ENCODE data around the gene GFRA4. TPM values are rescaled to one million over a fixed set of nuclear protein-coding genes. Genes with fewer than 3 reads are reported as not detected.

Gene GFRA4
- total RNA-seq, 6 donors from 2014 or later, result not detected

DNA sequence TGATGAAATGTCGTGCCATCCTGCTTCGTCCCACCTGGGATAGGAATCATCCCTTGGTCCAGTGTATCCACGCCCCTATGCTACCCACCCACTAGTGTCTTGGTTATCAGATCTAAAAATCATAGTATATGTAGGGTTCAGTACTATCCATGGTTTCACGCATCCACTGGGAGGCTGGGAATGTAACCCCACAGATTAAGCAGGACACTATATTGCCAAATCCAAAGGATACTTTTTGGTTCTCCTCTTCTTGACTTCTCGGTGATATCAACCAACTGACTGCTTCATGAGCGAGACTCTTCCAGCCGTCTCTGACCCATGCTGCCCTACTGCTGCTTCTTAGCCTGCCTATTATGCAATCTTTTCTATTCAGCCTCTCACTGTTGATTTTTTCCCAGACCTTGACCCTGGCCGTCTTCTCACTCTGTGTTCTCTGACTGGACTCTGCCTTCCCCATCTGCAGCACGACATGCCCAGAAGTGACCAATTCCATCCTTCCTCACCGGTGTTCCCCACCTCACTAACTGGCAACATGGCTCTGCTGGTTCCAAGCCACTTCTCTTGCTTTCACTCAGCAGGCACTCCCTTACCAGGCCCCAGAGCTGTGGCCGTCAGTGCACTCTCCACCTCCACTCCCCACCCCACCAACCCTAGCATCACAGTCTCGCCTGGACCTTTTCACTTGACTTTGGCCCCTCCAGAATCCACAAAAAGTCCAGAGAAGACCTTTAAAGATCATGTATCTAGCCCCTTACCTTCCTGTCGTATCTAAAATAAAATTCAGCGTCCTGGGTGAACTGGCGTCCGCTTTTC, 34.5 kb downstream of the GFRA4 start:
- Histone ChIP-seq H3K27ac (no peak overlapping the region), H3K4me1 (no peaks in the 10 kb centered on the region), H3K4me3 (no peak overlapping the region), H3K36me3 (peaks cover 0 to 15% (median 6%) of the 10 kb centered on the region in 4 donors), H3K27me3 (no peaks in the 10 kb centered on the region), H3K9me3 (no peaks in the 10 kb centered on the region)
- TF ChIP-seq POLR2A (IDR thresholded peaks at IDR 0.05) (no peak), EP300 (IDR thresholded peaks at IDR 0.05) (no peak), POLR2AphosphoS5 (IDR thresholded peaks at IDR 0.05) (no peak)
- TF ChIP-seq, protein P1, sequence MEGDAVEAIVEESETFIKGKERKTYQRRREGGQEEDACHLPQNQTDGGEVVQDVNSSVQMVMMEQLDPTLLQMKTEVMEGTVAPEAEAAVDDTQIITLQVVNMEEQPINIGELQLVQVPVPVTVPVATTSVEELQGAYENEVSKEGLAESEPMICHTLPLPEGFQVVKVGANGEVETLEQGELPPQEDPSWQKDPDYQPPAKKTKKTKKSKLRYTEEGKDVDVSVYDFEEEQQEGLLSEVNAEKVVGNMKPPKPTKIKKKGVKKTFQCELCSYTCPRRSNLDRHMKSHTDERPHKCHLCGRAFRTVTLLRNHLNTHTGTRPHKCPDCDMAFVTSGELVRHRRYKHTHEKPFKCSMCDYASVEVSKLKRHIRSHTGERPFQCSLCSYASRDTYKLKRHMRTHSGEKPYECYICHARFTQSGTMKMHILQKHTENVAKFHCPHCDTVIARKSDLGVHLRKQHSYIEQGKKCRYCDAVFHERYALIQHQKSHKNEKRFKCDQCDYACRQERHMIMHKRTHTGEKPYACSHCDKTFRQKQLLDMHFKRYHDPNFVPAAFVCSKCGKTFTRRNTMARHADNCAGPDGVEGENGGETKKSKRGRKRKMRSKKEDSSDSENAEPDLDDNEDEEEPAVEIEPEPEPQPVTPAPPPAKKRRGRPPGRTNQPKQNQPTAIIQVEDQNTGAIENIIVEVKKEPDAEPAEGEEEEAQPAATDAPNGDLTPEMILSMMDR (IDR thresholded peaks at IDR 0.05), result no peak
- ATAC-seq (ENCODE audit: low FRiP score in 2 of 2) (no peak), DNase-seq (no peak)
- 87 to 90% methylated on average over 16 of the region's 16 CpGs for WGBS, 2 donors

DNA sequence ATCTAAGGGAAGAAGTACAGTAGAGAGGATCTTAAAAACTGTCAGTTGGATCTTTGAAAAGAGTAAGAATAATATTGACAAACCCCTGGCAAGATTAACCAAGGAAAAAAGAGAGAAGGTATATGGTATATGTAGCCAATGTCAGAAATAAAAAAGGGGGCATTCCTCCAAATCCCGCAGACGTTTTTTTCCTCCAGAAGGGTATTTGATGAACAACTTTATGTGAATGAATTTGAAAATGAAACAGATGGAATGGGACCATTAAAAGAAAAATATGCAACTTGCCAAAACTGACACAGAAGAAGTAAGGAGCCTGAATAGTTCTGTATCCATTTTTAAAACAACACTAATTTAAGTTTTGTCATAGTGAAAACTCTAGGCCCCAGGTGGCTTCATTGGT, 35.7 kb downstream of the GFRA4 start:
- Histone ChIP-seq H3K4me3 (no peak overlapping the region), H3K9me3 (no peaks in the 10 kb centered on the region), H3K27me3 (no peaks in the 10 kb centered on the region), H3K36me3 (peaks cover 0 to 15% (median 6%) of the 10 kb centered on the region in 4 donors), H3K27ac (no peak overlapping the region), H3K4me1 (no peaks in the 10 kb centered on the region)
- TF ChIP-seq, protein P1 (IDR thresholded peaks at IDR 0.05), result no peak
- no peak for TF ChIP-seq POLR2AphosphoS5 (IDR thresholded peaks at IDR 0.05)
- TF ChIP-seq POLR2A (IDR thresholded peaks at IDR 0.05), result no peak
- no peak for TF ChIP-seq EP300 (IDR thresholded peaks at IDR 0.05)
- no peak for ATAC-seq (ENCODE audit: low FRiP score in 2 of 2)
- WGBS, 2 donors, result 84 to 85% methylated on average over 2 of the region's 2 CpGs
- no peak for DNase-seq

DNA sequence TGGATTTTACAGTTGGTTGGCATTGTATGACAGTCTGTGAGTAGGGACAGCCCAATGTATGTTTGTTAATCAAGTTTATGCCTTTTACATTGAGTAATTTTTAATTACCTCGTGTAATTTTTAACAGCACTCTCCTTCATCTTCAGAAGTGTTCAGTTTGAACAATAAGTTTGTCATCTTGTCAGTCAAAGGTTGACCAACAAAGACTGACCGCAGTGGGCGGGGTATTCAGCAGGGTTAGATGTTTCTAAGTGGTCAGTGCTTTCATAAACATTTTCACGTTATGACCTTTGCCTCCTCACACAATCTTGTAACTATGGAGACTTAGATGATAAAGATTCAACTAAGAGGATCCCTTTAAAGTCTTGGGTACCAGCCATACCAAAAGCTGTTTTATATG, 40.8 kb downstream of the GFRA4 start:
- no peak for ATAC-seq (ENCODE audit: low FRiP score in 2 of 2)
- Histone ChIP-seq H3K36me3 (peaks cover 0 to 9% (median 4%) of the 10 kb centered on the region in 4 donors), H3K4me3 (no peak overlapping the region), H3K9me3 (no peaks in the 10 kb centered on the region), H3K27me3 (no peaks in the 10 kb centered on the region), H3K27ac (no peak overlapping the region), H3K4me1 (no peaks in the 10 kb centered on the region)
- 87% methylated on average over 4 of the region's 4 CpGs for WGBS, 2 donors
- DNase-seq, result no peak
- TF ChIP-seq POLR2A (IDR thresholded peaks at IDR 0.05) (no peak), POLR2AphosphoS5 (IDR thresholded peaks at IDR 0.05) (no peak), EP300 (IDR thresholded peaks at IDR 0.05) (no peak)
- TF ChIP-seq, protein P1 (IDR thresholded peaks at IDR 0.05), result no peak

DNA sequence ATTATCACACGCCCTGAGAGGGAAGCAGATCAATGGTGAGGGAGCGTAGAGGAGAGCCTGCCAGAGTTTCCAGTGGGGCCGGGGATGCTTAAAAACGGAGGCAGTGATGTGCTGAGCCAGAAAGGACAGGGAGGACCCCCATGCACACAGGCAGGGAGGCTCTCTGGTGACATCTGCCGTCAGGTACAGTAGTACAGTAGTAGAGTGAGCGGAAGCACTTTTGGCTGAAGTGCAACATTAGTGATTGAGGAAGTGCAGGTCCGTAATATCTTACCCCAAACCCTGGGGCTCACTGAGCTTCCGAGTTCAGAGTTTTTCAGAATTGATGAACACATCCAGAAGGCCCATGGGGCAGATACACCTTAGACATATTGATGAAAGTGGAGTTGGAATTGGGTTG, 42.1 kb downstream of the GFRA4 start:
- Histone ChIP-seq H3K4me3 (no peak overlapping the region), H3K36me3 (peaks cover 0 to 4% (median 1%) of the 10 kb centered on the region in 4 donors), H3K27ac (no peak overlapping the region), H3K9me3 (no peaks in the 10 kb centered on the region), H3K27me3 (no peaks in the 10 kb centered on the region), H3K4me1 (peaks cover 0 to 5% (median 3%) of the 10 kb centered on the region in 4 donors)
- DNase-seq (no peak), ATAC-seq (ENCODE audit: low FRiP score in 2 of 2) (no peak)
- 94 to 98% methylated on average over 8 of the region's 8 CpGs for WGBS, 2 donors
- TF ChIP-seq POLR2A (IDR thresholded peaks at IDR 0.05) (no peak), POLR2AphosphoS5 (IDR thresholded peaks at IDR 0.05) (no peak), EP300 (IDR thresholded peaks at IDR 0.05) (no peak)
- TF ChIP-seq, protein P1 (IDR thresholded peaks at IDR 0.05), result no peak

All from upper lobe of left lung (tissue), 6 donors.